Breast epithelium (tissue), 3 donors: ENCODE measurements around the gene KCNH1.

Experiments used
- POLR2A ChIP-seq: fragments of 450-650 bp; IDR thresholded peaks from one replicate; pipeline ENCODE4 v1.6.1; 2016; ENCODE audit warnings: antibody characterized with exemption, mild to moderate bottlenecking, moderate library complexity
- TF ChIP-seq, protein P1 (sequence below), 3 donors: fragments of 450-650 bp; IDR thresholded peaks; one replicate each; pipeline ENCODE4 v1.5.1; 2016 to 2017; ENCODE audit warnings: antibody characterized with exemption in 3 of 3, mild to moderate bottlenecking in 3 of 3, moderate library complexity in 3 of 3

DNA sequence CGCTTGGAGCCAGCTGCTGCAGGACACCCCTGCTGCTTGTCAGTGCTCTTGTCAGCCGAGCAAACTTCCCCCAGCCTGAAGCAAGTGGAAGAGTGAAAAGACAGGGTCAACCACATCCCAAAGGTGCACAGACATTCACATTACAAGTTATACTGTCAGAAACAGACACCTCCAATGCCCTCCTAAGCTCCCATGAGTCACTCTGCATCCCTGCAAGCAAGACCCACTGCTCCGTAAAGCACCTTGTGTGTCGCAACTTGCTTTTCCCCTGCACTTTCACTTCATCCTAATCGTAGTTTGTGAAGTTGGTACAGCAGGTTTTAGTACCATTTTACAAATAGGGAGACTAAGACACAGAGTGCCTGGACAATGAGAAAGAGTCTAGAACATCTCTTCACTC is 51.1 kb downstream of the KCNH1 start:
- TF ChIP-seq, protein P1, sequence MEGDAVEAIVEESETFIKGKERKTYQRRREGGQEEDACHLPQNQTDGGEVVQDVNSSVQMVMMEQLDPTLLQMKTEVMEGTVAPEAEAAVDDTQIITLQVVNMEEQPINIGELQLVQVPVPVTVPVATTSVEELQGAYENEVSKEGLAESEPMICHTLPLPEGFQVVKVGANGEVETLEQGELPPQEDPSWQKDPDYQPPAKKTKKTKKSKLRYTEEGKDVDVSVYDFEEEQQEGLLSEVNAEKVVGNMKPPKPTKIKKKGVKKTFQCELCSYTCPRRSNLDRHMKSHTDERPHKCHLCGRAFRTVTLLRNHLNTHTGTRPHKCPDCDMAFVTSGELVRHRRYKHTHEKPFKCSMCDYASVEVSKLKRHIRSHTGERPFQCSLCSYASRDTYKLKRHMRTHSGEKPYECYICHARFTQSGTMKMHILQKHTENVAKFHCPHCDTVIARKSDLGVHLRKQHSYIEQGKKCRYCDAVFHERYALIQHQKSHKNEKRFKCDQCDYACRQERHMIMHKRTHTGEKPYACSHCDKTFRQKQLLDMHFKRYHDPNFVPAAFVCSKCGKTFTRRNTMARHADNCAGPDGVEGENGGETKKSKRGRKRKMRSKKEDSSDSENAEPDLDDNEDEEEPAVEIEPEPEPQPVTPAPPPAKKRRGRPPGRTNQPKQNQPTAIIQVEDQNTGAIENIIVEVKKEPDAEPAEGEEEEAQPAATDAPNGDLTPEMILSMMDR (IDR thresholded peaks at IDR 0.05) = no peak
- no peak for TF ChIP-seq POLR2A
